ENCODE data around the gene BNIP3. TPM values are rescaled to one million over a fixed set of nuclear protein-coding genes. Genes with fewer than 3 reads are reported as not detected.
"Not testable (repeated sequence)": the region's sequence is repeated elsewhere in the genome, so short reads cannot be mapped to it uniquely, and the experiment has no call there.

Gene BNIP3
- total RNA-seq, 2 experiments from 2014 or later = 55.5 to 55.9 TPM

DNA sequence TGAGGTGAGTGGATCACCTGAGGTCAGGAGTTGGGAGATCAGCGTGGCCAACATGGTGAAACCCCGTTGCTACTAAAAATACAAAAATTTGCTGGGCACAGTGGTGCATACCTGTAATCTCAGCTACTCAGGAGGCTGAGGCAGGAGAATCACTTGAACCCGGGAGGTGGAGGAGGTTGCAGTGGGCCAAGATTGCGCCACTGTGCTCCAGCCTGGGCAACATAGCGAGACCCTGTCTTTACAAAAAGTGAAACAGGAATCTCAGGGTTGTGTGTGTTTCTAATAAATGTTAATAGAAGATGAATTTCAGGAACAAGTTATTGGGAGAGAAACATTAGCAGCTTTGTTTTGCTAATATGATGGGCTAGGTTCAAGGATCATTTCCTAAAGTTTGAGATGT, 61.0 kb downstream of the BNIP3 start:
- CTCF ChIA-PET = no interaction called here
- Mint-ChIP-seq H3K9me3 (peaks cover 38% of the 10 kb centered on the region), H3K27ac (peak overlapping the region; percentile 2), H3K4me1 (ENCODE audit: low read depth) (peaks cover 72% of the 10 kb centered on the region), H3K36me3 (ENCODE audit: low read depth) (peaks cover 46% of the 10 kb centered on the region), H3K27me3 (ENCODE audit: low read depth) (no peaks in the 10 kb centered on the region), H3K4me3 (no peak overlapping the region)
- DNase-seq = no peak
- intact Hi-C loops (cut with micrococcal nuclease) = no loop called here

DNA sequence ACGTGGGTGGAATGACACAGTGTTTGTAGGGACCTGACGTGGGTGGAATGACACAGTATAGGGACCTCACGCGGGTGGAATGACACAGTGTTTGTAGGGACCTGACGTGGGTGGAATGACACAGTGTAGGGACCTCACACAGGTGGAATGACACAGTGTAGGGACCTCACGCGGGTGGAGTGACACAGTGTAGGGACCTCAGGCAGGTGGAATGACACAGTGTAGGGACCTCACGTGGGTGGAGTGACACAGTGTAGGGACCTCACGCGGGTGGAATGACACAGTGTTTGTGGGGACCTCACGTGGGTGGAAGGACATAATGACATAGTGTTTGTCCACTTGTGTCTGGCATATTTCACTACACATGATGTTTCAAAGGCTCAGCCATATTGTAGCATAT, 61.6 kb downstream of the BNIP3 start:
- Mint-ChIP-seq H3K27me3 (ENCODE audit: low read depth) (no peaks in the 10 kb centered on the region), H3K36me3 (ENCODE audit: low read depth) (peaks cover 41% of the 10 kb centered on the region), H3K4me1 (ENCODE audit: low read depth) (peaks cover 70% of the 10 kb centered on the region), H3K4me3 (no peak overlapping the region), H3K27ac (peak overlapping the region; percentile 52), H3K9me3 (peaks cover 36% of the 10 kb centered on the region)
- CTCF ChIA-PET = no interaction called here
- no peak for DNase-seq
- intact Hi-C loops (cut with micrococcal nuclease) = no loop called here

DNA sequence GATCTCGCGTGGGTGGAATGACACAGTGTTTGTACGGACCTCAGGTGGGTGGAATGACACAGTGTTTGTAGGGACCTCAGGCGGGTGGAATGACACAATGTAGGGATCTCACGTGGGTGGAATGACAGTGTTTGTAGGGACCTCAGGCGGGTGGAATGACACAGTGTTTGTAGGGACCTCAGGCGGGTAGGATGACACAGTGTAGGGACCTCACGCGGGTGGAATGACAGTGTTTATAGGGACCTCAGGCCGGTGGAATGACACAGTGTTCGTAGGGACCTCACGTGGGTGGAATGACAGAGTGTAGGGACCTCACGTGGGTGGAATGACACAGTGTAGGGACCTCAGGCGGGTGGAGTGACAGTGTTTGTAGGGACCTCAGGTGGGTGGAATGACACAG, 62.3 kb downstream of the BNIP3 start:
- peak overlapping the region; percentile 52 for H3K27ac Mint-ChIP-seq
- H3K4me3 Mint-ChIP-seq; intact Hi-C loops (cut with micrococcal nuclease); CTCF ChIA-PET; H3K27me3 Mint-ChIP-seq (ENCODE audit: low read depth); DNase-seq: not testable (repeated sequence)
- peaks cover 68% of the 10 kb centered on the region for H3K4me1 Mint-ChIP-seq (ENCODE audit: low read depth)
- H3K36me3 Mint-ChIP-seq (ENCODE audit: low read depth) = peaks cover 41% of the 10 kb centered on the region
- H3K9me3 Mint-ChIP-seq = peaks cover 33% of the 10 kb centered on the region

Other genes with a start within 250 kb of the BNIP3 start
- 10 to 100 TPM; 31.5 to 34.7 TPM for gene PPP2R2D, start 80.9 kb downstream of the BNIP3 start, total RNA-seq
- gene JAKMIP3, start 84.0 kb upstream of the BNIP3 start, total RNA-seq = under 1 TPM; 0.40 to 0.52 TPM
- 10 to 100 TPM; 10.8 to 14.1 TPM for gene DPYSL4, start 205.0 kb upstream of the BNIP3 start, total RNA-seq

All from activated naive CD4-positive, alpha-beta T cell treated with anti-CD3 and anti-CD28 coated beads for 36 hours (primary cell).